Endodermal cell (in vitro differentiated cells): Measurements from ENCODE around the gene NCOA3. TPM values are rescaled to one million over a fixed set of nuclear protein-coding genes. Genes with fewer than 3 reads are reported as not detected.

ENCODE experiments used
- DNase-seq: peaks from one replicate; pipeline ENCODE4 v3.0.0-alpha.2; 2017
- H3K27ac ChIP-seq: 2 replicates; pipeline ENCODE4 v1.5.1; 2013; ENCODE audit warnings: mild to moderate bottlenecking, low read depth, low read length, moderate library complexity
- H3K27me3 ChIP-seq: 2 replicates; pipeline ENCODE4 v1.6.1; 2013; ENCODE audit warnings: mild to moderate bottlenecking, low read length, moderate library complexity; ENCODE audit not compliant: insufficient read depth, control insufficient read depth, poor library complexity, severe bottlenecking
- H3K36me3 ChIP-seq: 2 replicates; pipeline ENCODE4 v1.7.0; 2013; ENCODE audit warnings: mild to moderate bottlenecking, low read length, moderate library complexity; ENCODE audit not compliant: control insufficient read depth, insufficient read depth
- H3K4me1 ChIP-seq: one replicate; pipeline ENCODE4 v1.7.0; 2013; ENCODE audit warnings: low read length; ENCODE audit not compliant: control insufficient read depth, insufficient read depth
- H3K4me3 ChIP-seq: 2 replicates; pipeline ENCODE4 v1.5.1; 2013; ENCODE audit warnings: mild to moderate bottlenecking, low read length, moderate library complexity
- H3K9ac ChIP-seq: 2 replicates; pipeline ENCODE4 v1.6.1; 2013; ENCODE audit warnings: mild to moderate bottlenecking, low read length, moderate library complexity; ENCODE audit not compliant: poor library complexity, severe bottlenecking; ENCODE audit errors: extremely low read depth
- H3K9me3 ChIP-seq: 2 replicates; pipeline ENCODE4 v1.6.1; 2013; ENCODE audit warnings: mild to moderate bottlenecking, low read length, moderate library complexity; ENCODE audit not compliant: control insufficient read depth
- H3K27ac Mint-ChIP-seq: 2 replicates; pipeline ENCODE4 v1.8.0; 2020; ENCODE audit warnings: mixed read lengths
- H3K27me3 Mint-ChIP-seq: 2 replicates; pipeline ENCODE4 v1.8.0; 2021; ENCODE audit warnings: mild to moderate bottlenecking, mixed read lengths; ENCODE audit not compliant: insufficient read depth
- H3K36me3 Mint-ChIP-seq: 2 replicates; pipeline ENCODE4 v1.8.0; 2020; ENCODE audit warnings: low read depth, mixed read lengths
- H3K4me1 Mint-ChIP-seq: 2 replicates; pipeline ENCODE4 v1.8.0; 2020; ENCODE audit warnings: mixed read lengths
- H3K4me3 Mint-ChIP-seq: 2 replicates; pipeline ENCODE4 v1.8.0; 2020; ENCODE audit warnings: mild to moderate bottlenecking, moderate library complexity, mixed read lengths
- H3K9me3 Mint-ChIP-seq: 2 replicates; pipeline ENCODE4 v1.8.0; 2020; ENCODE audit warnings: mild to moderate bottlenecking, mixed read lengths
- WGBS, 2 experiments: methylation state at CpG; one replicate each; pipeline versions ENCODE4 v1.1.5 to v1.1.7; 2013; ENCODE audit warnings: missing lambda C conversion rate in 2 of 2, mixed read lengths in 1 of 2; ENCODE audit not compliant: insufficient coverage in 1 of 2, insufficient read length in 1 of 2; 5-methylcytosine and 5-hydroxymethylcytosine counted together
- total RNA-seq, 2 donors: library from RNA; stranded (reverse); fragmentation: NEBNext Ultra II Directional in 1 of 2; extraction: Animal tissue kit (Norgen Biotek cat#: 25700) in 1 of 2; gene quantifications; 2 replicates in 1 of 2; 3 replicates in 1 of 2; pipeline ENCODE4 v1.2.1, GENCODE V29; 2021
- TF ChIP-seq, protein P1 (sequence below): fragments of 200-600 bp; sonication (generic); conservative IDR thresholded peaks from 2 replicates; pipeline ENCODE4 v1.5.0; 2021; ENCODE audit warnings: antibody characterized with exemption, mild to moderate bottlenecking

NCOA3 gene
- total RNA-seq, 2 donors from 2014 or later = 38.6 TPM

DNA sequence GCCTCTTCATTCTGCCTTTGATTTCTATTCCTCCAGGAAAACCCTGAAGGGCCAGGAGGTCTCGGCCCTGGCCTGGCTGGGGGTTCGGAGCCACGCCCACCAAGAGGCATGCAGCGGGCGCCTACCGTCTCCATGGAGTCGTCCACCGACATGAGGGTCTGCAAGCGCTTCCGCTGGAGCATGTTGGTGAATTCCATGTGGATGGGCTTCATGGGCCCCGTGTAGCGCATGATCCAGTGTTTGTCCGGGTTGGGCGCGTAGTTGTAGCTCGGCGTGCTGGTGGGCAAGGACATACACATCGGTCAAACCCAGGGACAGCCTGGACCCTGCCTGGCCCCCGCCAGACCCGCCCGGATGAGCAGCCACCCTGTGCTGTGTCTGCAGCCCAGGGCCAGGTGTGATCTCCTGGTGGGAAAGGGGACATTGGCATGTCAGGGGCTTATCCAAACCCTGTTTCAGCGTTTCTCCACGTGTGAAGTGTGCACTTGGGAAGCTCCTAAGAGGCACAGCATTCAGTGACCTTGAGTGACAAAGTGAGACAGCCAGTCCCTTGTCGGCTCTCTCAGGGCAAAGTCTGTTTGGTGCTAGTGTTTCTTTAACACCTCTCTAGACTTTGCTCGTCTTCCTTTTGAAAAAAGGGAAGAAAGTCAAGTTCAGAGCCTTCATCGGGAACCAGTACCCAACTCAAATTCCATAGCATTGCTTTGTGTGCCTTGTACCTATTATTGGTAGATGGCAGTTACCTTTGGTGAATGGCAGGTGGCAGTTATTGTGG is 182.8 kb downstream of the NCOA3 start:
- no peak overlapping the region for H3K4me3 ChIP-seq
- no peak overlapping the region for H3K27ac ChIP-seq
- TF ChIP-seq, protein P1, sequence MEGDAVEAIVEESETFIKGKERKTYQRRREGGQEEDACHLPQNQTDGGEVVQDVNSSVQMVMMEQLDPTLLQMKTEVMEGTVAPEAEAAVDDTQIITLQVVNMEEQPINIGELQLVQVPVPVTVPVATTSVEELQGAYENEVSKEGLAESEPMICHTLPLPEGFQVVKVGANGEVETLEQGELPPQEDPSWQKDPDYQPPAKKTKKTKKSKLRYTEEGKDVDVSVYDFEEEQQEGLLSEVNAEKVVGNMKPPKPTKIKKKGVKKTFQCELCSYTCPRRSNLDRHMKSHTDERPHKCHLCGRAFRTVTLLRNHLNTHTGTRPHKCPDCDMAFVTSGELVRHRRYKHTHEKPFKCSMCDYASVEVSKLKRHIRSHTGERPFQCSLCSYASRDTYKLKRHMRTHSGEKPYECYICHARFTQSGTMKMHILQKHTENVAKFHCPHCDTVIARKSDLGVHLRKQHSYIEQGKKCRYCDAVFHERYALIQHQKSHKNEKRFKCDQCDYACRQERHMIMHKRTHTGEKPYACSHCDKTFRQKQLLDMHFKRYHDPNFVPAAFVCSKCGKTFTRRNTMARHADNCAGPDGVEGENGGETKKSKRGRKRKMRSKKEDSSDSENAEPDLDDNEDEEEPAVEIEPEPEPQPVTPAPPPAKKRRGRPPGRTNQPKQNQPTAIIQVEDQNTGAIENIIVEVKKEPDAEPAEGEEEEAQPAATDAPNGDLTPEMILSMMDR = no peak
- WGBS, 2 experiments = 96 to 98% methylated on average over 22 to 26 of the region's 26 CpGs
- Mint-ChIP-seq H3K27me3 (no peaks in the 10 kb centered on the region), H3K9me3 (no peaks in the 10 kb centered on the region), H3K36me3 (peaks cover 53% of the 10 kb centered on the region), H3K4me1 (peaks cover 3% of the 10 kb centered on the region), H3K4me3 (no peak overlapping the region), H3K27ac (no peak overlapping the region)
- H3K9me3 ChIP-seq = no peaks in the 10 kb centered on the region
- no peaks in the 10 kb centered on the region for H3K4me1 ChIP-seq
- no peak overlapping the region for H3K9ac ChIP-seq
- DNase-seq = no peak
- H3K36me3 ChIP-seq = peaks cover 93% of the 10 kb centered on the region
- H3K27me3 ChIP-seq = no peaks in the 10 kb centered on the region

DNA sequence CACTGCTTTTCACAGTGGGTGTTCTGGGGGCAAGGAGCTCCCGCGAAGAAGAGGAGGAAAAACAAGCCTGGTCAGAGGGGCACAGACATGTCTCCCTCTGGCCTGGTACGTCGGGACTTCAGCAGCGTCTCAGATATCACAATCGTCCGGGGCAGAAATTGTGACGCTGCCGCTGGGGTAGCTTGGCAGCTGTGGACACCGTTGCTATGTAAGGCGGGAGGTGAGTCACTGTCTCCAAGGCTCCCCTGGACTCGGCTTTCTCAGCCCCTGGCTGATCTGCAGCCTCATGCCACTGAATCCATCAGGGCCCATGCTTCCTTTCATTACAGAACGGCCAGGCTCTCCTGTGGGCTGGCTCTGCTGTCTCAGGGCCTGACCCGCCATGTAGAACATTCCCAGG is 184.9 kb downstream of the NCOA3 start:
- Histone ChIP-seq H3K27me3 (no peaks in the 10 kb centered on the region), H3K27ac (no peak overlapping the region), H3K4me3 (no peak overlapping the region), H3K4me1 (no peaks in the 10 kb centered on the region), H3K9ac (no peak overlapping the region), H3K9me3 (peaks cover 7% of the 10 kb centered on the region), H3K36me3 (peaks cover 89% of the 10 kb centered on the region)
- Mint-ChIP-seq H3K27ac (peak overlapping the region; percentile 39), H3K27me3 (no peaks in the 10 kb centered on the region), H3K9me3 (no peaks in the 10 kb centered on the region), H3K4me1 (peaks cover 13% of the 10 kb centered on the region), H3K36me3 (peaks cover 45% of the 10 kb centered on the region), H3K4me3 (no peak overlapping the region)
- WGBS, 2 experiments = 75 to 93% methylated on average over 10 to 14 of the region's 14 CpGs
- no peak for DNase-seq
- TF ChIP-seq, protein P1 = no peak

DNA sequence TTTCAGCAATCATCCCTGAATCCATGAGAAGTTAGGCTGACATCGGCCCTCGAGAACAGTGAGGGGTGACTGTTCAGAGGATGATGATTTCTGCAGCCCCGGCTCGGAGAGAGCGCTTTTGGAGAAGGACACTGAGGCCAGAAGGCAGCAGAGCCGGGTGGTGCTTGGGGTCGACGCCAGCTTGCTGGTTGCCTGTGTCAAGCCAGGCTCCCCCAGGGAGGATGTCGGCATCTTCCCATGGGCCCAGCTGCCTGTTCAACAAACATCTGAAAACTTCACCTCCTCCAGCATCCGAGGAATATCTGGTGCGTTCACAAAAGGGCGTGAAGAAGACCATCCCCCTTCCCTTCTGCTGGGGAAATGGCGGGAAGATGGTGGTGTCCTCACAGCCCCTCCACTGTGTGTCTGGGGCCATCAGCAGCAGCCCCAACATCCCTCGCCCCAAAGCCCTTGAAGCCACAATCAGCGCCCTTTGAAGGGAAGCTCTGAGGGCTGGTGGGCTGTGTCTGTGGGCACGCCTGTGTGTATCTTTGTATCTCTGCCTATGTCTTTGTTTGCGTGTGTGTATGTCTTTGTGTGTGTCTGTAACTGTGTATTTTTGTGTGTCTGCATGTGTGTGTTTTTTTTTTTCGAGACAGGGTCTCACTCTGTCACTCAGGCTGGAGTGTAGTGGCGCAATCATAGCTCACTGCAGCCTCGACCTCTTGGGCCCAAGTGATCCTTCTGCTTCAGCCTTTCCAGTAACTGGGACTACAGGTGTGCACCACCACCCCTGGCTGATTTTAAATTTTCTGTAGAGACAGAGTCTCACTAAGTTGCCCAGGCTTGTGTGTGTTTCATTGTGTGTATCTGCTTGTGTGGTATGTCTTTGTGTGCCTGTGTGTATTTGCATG is 185.7 kb downstream of the NCOA3 start:
- H3K27ac Mint-ChIP-seq = peak overlapping the region; percentile 7
- no peak overlapping the region for H3K4me3 Mint-ChIP-seq
- Histone ChIP-seq H3K36me3 (peaks cover 81% of the 10 kb centered on the region), H3K9ac (no peak overlapping the region), H3K4me1 (no peaks in the 10 kb centered on the region), H3K4me3 (no peak overlapping the region), H3K27me3 (no peaks in the 10 kb centered on the region), H3K9me3 (peaks cover 15% of the 10 kb centered on the region), H3K27ac (no peak overlapping the region)
- no peaks in the 10 kb centered on the region for H3K9me3 Mint-ChIP-seq
- DNase-seq = no peak
- peaks cover 13% of the 10 kb centered on the region for H3K4me1 Mint-ChIP-seq
- no peaks in the 10 kb centered on the region for H3K27me3 Mint-ChIP-seq
- TF ChIP-seq, protein P1 = no peak
- peaks cover 39% of the 10 kb centered on the region for H3K36me3 Mint-ChIP-seq
- 87 to 93% methylated on average over 13 to 20 of the region's 20 CpGs for WGBS, 2 experiments
